Measurements from ENCODE around the gene C20orf204.

DNA sequence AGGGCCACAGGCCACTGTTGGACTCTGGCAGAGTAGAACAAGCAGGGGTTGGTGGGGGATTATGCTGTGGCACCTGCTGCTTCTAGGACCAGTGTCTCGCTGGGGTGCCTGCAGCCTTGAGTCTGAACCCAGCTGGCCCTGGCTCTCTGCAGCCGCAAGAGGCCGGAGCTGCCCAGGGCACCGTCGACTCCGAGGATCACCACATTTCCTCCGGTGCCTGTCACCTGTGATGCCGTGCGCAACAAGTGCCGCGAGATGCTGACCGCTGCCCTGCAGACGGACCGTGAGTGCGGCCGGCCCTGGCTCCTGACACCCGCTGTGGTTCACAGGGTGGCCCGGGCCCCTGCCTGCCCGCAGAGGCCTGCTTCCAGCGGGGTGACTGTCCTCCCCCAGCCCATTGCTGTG lies 33.2 kb downstream of the C20orf204 start:
- TF ChIP-seq, protein P1, sequence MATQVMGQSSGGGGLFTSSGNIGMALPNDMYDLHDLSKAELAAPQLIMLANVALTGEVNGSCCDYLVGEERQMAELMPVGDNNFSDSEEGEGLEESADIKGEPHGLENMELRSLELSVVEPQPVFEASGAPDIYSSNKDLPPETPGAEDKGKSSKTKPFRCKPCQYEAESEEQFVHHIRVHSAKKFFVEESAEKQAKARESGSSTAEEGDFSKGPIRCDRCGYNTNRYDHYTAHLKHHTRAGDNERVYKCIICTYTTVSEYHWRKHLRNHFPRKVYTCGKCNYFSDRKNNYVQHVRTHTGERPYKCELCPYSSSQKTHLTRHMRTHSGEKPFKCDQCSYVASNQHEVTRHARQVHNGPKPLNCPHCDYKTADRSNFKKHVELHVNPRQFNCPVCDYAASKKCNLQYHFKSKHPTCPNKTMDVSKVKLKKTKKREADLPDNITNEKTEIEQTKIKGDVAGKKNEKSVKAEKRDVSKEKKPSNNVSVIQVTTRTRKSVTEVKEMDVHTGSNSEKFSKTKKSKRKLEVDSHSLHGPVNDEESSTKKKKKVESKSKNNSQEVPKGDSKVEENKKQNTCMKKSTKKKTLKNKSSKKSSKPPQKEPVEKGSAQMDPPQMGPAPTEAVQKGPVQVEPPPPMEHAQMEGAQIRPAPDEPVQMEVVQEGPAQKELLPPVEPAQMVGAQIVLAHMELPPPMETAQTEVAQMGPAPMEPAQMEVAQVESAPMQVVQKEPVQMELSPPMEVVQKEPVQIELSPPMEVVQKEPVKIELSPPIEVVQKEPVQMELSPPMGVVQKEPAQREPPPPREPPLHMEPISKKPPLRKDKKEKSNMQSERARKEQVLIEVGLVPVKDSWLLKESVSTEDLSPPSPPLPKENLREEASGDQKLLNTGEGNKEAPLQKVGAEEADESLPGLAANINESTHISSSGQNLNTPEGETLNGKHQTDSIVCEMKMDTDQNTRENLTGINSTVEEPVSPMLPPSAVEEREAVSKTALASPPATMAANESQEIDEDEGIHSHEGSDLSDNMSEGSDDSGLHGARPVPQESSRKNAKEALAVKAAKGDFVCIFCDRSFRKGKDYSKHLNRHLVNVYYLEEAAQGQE (IDR thresholded peaks at IDR 0.05; ENCODE audit: insufficient read depth in 1 of 2, low read depth in 2 of 2, low read length in 2 of 2): no peak
- TF ChIP-seq TAF1 (IDR thresholded peaks at IDR 0.05; ENCODE audit: borderline replicate concordance, insufficient read depth, low read length) (no peak), POLR2AphosphoS5 (IDR thresholded peaks at IDR 0.05; ENCODE audit: low read depth, low read length) (no peak)
